GM23248 (cell line): ENCODE results near the gene MRPL38.

Source experiments
- EZH2 ChIP-seq: fragments of 200-600 bp; sonication (generic); IDR thresholded peaks from 2 replicates; pipeline ENCODE4 v1.6.1; 2018; ENCODE audit warnings: antibody characterized with exemption, mild to moderate bottlenecking; ENCODE audit not compliant: insufficient read depth, poor library complexity, severe bottlenecking
- EZH2phosphoT487 ChIP-seq: fragments of 200-600 bp; sonication (generic); IDR thresholded peaks from 2 replicates; pipeline ENCODE4 v1.6.1; 2018; ENCODE audit warnings: antibody characterized with exemption, moderate library complexity, mild to moderate bottlenecking, low read depth; ENCODE audit not compliant: insufficient read depth

DNA sequence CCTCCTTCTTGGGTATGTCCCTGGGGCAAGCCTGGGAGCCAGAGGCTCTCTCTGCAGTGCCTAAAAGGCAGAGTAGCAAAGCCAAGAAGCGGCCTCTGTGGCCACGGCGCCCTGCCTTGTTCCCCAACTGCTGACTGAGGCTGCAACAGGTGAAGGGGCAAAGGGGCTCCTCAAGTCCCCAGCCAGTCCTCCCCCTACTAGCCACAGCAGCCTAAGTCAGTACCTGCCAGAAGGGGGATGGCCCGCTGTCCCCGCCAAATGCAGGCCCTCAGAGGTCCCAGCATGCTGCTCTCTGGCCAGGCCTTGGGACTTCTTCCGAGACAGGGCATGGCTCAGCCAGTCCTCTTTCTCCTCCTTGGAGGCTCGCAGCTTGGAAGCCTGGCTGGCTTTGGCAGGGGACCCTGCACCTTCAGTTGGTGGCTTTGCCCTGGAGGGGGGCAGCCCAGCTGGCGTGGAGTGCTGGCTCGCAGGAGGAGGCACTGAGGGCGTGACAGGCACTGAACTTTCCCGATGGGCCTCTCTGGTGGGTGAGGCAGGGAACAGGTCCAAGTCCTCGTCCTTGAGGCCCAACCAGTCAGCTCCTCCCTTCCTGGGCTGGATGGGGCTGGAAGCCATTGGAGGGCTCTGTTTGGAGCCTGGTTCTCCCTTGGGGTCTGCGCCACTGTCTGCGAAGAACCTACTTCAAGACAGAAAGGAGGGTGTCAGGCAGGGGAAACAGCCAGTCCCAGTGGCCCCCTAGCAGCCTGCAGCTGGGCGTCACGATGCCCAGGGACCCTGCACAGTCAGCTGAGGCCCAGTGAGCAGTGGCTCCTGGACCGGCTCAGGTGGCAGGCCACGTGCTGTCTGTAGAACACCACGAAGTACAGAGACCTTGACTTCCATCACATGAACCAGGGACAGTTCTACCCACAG lies 18.5 kb upstream of the MRPL38 start:
- no peak for TF ChIP-seq EZH2
- TF ChIP-seq EZH2phosphoT487: no peak
